Mucosa of descending colon (tissue), 3 donors: Measurements from ENCODE around the gene DCAF17. TPM values are rescaled to one million over a fixed set of nuclear protein-coding genes. Genes with fewer than 3 reads are reported as not detected.

ENCODE experiments used
- ATAC-seq: fragments of 200-7000 bp; cut with Tn5 transposase; one replicate; pipeline ENCODE4 v1.9.1; 2020; ENCODE audit warnings: mild to moderate bottlenecking, moderate library complexity
- DNase-seq, 3 donors: peaks; one replicate each; pipeline ENCODE4 v3.0.0-alpha.2; 2020
- H3K36me3 ChIP-seq: fragments of 200-600 bp; one replicate; pipeline ENCODE4 v1.8.0; 2021; ENCODE audit warnings: low read depth, mild to moderate bottlenecking
- H3K4me1 ChIP-seq: fragments of 200-600 bp; one replicate; pipeline ENCODE4 v1.8.0; 2021; ENCODE audit warnings: low read depth, mild to moderate bottlenecking
- H3K4me3 ChIP-seq: fragments of 200-600 bp; one replicate; pipeline ENCODE4 v1.8.0; 2021; ENCODE audit warnings: mild to moderate bottlenecking
- H3K9me3 ChIP-seq: fragments of 200-600 bp; one replicate; pipeline ENCODE4 v1.8.0; 2021; ENCODE audit warnings: mild to moderate bottlenecking
- intact Hi-C, 2 donors: fragments of 100-400 bp; cut with DNase I in 1 of 2; cut with micrococcal nuclease in 1 of 2; formaldehyde crosslinking; loops; one replicate each; pipeline versions ENCODE4 v1.11.0 to v1.11.1; 2022; cut with DNase I, micrococcal nuclease
- total RNA-seq, 3 donors: library from RNA; stranded (reverse); fragmentation: NEBNext Ultra II Directional in 2 of 3; extraction: Animal tissue kit (Norgen Biotek cat#: 25700) in 2 of 3; gene quantifications; one replicate each; pipeline versions ENCODE4 v1.2.1 to v1.2.4, GENCODE V29; 2021 to 2023
- TF ChIP-seq, protein P1 (sequence below): fragments of 200-600 bp; IDR thresholded peaks from one replicate; pipeline ENCODE4 v1.8.0; 2022; ENCODE audit warnings: antibody characterized with exemption, mild to moderate bottlenecking
- donor health status: DM: no; HTN: no; CAD: no; lungs with moderate emphysema.
- donor health status: DM: no; HTN: no; CAD: no.
- donor health status: DM: no; HTN: yes; CAD: no.

The DCAF17 gene
- total RNA-seq, 3 donors from 2014 or later: 12.0 to 21.5 (median 14.2) TPM

- DNase-seq: no peak
- H3K4me1 ChIP-seq: peaks cover 4% of the 10 kb centered on the region
- no peak for ATAC-seq
- H3K4me3 ChIP-seq: no peak overlapping the region
- H3K9me3 ChIP-seq: no peaks in the 10 kb centered on the region
- H3K36me3 ChIP-seq: no peaks in the 10 kb centered on the region
- intact Hi-C loops: no loop called here
- TF ChIP-seq, protein P1, sequence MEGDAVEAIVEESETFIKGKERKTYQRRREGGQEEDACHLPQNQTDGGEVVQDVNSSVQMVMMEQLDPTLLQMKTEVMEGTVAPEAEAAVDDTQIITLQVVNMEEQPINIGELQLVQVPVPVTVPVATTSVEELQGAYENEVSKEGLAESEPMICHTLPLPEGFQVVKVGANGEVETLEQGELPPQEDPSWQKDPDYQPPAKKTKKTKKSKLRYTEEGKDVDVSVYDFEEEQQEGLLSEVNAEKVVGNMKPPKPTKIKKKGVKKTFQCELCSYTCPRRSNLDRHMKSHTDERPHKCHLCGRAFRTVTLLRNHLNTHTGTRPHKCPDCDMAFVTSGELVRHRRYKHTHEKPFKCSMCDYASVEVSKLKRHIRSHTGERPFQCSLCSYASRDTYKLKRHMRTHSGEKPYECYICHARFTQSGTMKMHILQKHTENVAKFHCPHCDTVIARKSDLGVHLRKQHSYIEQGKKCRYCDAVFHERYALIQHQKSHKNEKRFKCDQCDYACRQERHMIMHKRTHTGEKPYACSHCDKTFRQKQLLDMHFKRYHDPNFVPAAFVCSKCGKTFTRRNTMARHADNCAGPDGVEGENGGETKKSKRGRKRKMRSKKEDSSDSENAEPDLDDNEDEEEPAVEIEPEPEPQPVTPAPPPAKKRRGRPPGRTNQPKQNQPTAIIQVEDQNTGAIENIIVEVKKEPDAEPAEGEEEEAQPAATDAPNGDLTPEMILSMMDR: no peak
These were observed 82.8 kb downstream of the DCAF17 start for GRCh38 chr2:171516793-171517192.

GRCh38 chr2:171520471-171520870, 86.4 kb downstream of the DCAF17 start:
- H3K4me1 ChIP-seq: peaks cover 10% of the 10 kb centered on the region
- intact Hi-C loops: no loop called here
- no peak overlapping the region for H3K4me3 ChIP-seq
- TF ChIP-seq, protein P1: no peak
- no peak for ATAC-seq
- no peak for DNase-seq
- no peaks in the 10 kb centered on the region for H3K36me3 ChIP-seq
- H3K9me3 ChIP-seq: no peaks in the 10 kb centered on the region

- intact Hi-C loops: no loop called here
- no peaks in the 10 kb centered on the region for H3K36me3 ChIP-seq
- H3K4me1 ChIP-seq: peaks cover 10% of the 10 kb centered on the region
- no peaks in the 10 kb centered on the region for H3K9me3 ChIP-seq
- no peak overlapping the region for H3K4me3 ChIP-seq
- DNase-seq (no peak), ATAC-seq (no peak)
- TF ChIP-seq, protein P1: no peak
These were observed 87.5 kb downstream of the DCAF17 start for GRCh38 chr2:171521361-171522051.

DNA sequence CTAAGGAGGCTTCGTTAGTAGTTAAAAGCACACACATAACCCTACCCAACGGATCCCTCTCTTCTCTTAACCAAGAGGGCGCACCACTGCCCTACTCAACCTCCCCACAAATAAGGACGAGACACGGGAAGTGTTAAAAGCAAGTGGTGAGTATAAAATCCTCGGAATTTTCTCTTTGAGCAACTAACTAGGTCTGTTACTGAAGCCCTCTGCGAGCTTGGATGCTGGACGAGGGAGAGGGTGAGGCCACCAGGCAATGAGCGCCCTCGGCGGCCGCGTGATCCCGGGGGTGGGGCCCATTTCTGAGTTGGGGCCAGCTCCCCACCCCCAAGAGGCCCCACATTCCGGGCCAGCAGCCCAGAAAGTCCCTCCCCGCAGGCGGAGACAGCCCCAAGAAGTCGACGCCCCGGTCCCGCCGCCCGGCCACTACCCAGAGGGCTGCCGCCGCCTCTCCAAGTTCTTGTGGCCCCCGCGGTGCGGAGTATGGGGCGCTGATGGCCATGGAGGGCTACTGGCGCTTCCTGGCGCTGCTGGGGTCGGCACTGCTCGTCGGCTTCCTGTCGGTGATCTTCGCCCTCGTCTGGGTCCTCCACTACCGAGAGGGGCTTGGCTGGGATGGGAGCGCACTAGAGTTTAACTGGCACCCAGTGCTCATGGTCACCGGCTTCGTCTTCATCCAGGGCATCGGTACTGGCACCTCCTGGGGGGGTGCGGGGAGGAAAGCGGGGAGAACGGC, 88.2 kb downstream of the DCAF17 start, which contains the start of gene CYBRD1:
TSS of gene CYBRD1 (plus strand) at position 423 of the 736 bp plus-strand sequence. CDS start at position 495, 72 bp downstream.
- TF ChIP-seq, protein P1: no peak
- ATAC-seq (peak; percentile 71), DNase-seq (peak; percentile 69 to 84 (median 81))
- Histone ChIP-seq H3K36me3 (no peaks in the 10 kb centered on the region), H3K4me1 (peaks cover 10% of the 10 kb centered on the region), H3K4me3 (peak within 1 kb of the TSS; percentile 43), H3K9me3 (no peaks in the 10 kb centered on the region)
- intact Hi-C loops: no loop called here

- ATAC-seq (peak; percentile 57), DNase-seq (peak in 1 of 3 donors; percentile 53)
- TF ChIP-seq, protein P1: no peak
- Histone ChIP-seq H3K4me1 (peaks cover 10% of the 10 kb centered on the region), H3K36me3 (no peaks in the 10 kb centered on the region), H3K4me3 (peak overlapping the region; percentile 43), H3K9me3 (no peaks in the 10 kb centered on the region)
- intact Hi-C loops: no loop called here
These were observed 88.7 kb downstream of the DCAF17 start for GRCh38 chr2:171522788-171523087.
